Stimulated activated CD4-positive, alpha-beta T cell treated with anti-CD3 and anti-CD28 coated beads, TNF-alpha, amount 100 ng/mL, for 4 hours (primary cell): ENCODE results near the gene FLVCR1.
"Not testable (repeated sequence)": the region's sequence is repeated elsewhere in the genome, so short reads cannot be mapped to it uniquely, and the experiment has no call there.

Experiments used
- DNase-seq, 3 experiments: peaks; one replicate each; pipeline ENCODE4 v3.0.0-alpha.2; 2020; ENCODE audit warnings: low read depth in 3 of 3

FLVCR1 gene

DNA sequence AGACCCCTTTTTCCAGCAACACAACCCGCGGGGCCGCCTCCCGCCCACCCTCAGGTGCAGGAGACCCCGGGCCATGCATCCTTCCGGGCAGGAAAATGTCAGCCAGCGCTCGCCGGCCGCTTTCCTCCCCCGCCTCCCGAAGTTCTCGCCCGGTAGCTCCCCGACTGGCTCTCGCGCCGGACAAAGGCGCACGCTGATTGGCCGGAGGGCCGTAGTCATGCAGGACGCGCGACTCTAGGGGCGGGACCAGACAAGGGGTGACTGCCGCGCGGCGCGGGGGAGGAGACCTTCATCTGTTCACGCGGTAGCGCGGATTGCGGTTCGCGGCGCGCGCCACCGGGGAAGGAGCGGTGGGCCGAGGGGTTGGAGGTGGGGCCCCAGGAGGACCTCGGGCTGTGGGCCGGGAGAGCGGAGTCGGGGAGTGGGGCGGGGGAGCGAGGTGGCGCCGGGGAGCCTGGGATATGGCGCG, at the start of gene FLVCR1:
Gene FLVCR1, plus strand, starts transcription at position 284 of the 469 bp plus-strand sequence. Its CDS starts 178 bp downstream, at position 462.
- peak; percentile 76 to 83 (median 81) for DNase-seq

DNA sequence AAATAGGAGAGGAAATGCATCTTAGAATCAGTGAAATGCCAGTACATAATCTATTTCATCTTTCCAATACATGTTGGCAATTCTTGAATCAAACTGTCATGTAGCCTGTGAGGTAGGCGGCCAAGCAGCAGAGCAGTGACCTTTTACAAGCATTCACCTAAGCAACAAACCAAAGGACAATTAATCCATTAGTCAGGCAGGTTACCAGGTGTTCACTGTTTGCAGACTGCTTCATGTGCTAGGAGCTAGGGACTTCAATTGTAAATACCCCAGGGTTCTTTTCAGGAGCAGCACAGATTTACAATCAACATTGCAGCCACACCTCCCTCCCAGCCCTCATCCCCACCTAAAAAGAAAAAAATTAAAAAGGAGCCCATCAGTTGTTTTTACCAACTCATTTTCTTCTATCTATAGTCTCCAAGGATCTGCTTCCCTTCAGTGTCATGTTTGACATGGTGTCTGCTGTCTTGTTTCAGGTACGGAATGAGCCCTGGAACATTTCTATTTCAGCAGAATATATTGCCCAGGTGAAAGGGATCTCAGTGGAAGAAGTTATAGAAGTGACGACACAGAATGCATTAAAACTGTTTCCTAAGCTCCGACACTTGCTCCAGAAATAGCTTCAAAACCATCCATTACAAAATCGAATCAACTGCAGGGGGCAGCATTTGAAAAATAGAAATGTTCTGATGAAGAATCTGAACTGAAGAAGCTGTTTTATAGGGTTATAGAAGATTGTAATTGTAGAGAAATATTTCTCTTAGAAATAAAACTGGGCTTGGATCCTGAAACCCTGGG, 43.3 kb upstream of the FLVCR1 start:
- DNase-seq = no peak

DNA sequence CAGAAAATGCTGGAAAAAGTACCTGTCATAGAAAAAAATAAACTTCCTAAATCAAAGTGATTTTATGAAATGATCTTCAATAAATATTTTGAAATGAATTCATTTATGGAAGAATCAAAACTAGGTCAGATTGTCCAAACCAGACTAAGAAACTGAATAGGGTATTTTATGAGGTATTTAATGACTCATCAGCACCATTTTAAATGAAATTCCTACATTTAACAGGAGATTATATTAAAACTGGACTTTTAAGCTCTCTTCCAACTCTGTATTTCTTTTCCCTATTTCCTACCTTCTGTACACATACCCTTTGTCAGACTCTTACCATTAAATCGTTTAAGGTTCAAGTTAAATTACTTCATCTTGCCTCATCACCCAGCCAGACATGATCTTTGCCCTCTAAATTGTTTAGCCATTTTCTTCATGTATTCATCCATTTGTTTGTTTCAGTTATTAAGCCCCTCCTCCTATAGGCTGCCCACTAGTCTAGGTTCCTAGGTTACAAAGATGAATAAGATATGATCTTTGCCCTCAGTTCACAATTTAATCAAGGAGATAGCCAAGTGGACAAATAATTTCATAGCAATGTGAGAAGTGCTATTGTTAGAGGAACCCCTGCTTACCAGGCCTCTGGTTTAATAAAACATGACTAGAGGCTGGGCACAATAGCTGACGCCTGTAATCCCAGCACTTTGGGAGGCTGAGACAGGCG, 41.4 kb upstream of the FLVCR1 start:
- no peak for DNase-seq

DNA sequence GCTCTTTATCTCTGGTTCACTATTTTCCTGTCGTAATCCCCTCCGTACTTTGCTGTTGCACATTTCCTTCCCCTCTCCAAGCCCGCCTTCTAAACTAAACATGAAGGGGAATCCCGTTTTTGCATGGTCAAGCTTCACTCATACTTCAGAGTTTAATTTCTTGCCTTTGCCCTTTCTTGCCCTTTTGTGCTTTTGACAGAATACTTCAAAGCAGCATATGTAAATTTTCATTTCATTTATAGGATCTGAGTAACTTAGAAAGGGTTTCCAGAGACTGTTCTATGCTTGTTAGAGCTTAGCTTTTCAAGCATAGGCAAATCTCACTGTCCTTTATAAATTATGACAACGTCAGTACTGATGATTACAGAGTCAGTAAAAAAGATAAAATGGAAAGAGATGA, 38.3 kb upstream of the FLVCR1 start:
- no peak for DNase-seq

DNA sequence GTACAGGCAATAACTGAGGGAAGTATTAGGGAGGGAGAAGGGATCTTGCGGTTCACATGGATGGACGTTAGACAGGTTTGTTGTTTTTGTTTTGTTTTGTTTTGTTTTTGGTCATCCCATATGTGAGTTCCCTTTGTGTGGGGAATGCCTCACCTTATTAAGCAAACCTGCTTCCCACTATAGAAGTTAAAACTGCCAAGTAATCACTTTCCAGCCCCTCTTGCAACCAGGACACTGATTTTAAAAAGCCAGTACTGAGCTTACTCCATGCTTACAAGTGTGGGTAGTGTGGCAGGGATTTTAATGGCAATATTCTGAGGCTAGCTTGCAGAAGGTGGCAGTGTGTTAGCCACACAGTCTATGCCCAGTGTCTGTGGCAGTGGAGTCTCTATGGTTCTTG, 37.1 kb upstream of the FLVCR1 start:
- no peak for DNase-seq

DNA sequence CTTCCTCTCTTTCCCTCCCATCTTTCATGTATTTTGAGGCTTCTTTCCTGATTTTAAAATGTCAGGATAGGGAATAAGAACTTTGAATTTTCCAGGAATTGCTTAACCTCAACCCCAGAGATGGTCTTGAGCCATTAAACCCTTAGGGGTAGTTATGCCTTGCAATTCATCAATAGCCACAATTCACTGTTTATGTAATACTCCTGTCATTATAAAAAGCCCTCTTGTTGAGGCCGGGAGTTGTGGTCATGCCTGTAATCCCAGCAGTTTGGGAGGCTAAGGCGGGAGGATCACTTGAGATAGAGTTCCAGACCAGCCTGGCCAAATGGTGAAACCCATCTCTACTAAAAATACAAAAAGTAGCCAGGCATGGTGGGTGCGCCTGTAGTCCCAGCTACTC, 35.1 kb upstream of the FLVCR1 start:
- DNase-seq = no peak

DNA sequence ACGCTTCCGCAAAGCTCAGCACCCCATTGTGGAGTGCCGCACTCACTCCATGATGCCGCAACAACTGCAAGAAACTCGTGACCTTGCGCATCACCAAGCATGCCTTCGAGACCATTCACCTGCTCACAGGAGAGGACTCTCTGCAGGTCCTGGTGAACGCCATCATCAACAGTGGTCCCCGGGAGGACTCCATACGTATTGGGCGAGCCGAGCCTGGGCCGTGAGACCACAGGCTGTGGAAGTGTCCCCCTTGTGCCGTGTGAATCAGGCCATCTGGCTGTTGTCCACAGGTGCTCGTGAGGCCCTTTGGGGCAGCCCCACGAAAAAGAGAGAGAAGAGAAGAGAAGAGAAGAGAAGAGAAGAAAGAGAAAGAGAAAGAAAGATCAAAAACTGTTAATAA, 33.9 kb upstream of the FLVCR1 start:
- DNase-seq = no peak

DNA sequence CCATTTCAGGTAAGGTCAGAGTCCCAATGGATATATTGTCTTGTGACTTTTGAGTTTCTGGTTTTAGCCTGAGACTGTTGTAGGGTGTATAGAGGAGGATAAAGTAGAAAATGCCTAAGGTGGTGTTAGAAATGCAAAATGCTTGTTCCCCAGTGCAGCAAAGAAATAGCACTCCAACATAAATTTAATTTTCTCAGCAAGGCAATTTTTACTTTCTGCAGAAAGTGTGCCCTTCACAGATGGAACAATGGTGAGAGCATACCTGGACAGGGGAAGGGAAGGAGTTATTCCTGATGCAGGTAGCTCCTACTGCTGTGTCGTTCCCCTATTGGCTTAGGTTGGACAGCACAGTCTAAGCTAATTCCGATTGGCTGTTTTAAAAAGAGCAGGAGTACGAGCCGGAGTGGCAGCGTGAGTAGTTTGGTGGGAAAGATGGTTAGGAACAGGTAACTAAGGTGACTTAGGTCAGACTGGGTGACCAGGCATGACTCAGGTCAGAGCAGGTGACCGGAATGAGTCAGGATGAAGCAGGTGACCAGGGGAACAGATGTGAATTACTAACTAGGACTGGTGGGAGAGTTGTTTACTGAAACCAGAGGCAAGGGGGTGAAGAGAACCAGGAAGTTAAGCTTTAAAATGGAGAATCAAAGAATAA, 32.1 kb upstream of the FLVCR1 start:
- no peak for DNase-seq

DNA sequence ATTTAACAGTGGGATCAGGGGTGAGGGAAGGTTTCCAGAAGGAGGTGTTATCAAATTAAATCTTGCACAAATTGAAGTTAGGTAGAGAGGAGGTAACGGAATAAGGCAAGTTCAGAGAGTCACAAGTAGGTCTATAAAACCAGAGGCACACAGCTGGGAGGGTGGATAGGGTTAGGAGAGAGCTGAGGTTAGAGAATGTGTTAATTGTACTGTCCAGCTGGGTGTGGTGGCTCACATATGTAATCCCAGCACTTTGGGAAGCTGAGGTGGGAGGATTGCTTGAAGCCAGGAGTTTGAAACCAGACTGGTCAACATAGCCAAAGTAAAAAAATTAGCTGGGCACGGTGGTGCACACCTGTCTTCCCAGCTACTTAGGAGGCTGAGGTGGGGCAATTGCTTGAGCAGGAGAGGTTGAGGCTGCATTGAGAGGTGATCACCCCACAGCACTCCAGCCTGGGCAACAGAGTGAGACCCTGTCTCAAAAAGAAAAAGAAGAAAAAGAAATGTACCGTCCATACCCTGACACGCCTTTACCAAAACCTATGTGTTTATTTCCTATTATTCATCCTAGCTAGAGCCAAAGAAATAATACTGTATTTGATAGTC, 30.8 kb upstream of the FLVCR1 start:
- no peak for DNase-seq

DNA sequence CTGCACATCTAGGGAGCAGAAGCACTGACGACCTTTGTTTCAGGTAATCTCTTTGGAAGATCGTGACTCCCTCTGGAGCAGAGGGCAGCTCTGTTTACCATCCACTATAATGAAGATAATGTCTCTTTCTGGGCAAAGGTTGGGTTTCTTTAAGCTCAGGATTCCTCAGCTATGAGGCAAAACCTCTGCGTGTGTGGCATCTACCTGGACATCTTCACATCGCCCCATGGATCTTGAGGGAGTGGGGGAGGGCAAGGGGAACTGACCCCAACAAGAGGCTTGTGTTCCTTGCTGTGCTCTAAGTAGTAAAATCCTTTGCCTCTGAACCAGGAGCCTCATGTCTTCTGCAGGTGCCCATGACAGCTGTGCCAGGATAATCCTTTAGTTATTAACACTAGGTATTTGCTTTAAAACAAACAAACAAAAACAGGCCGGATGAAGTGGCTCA, 30.2 kb upstream of the FLVCR1 start:
- DNase-seq = no peak

DNA sequence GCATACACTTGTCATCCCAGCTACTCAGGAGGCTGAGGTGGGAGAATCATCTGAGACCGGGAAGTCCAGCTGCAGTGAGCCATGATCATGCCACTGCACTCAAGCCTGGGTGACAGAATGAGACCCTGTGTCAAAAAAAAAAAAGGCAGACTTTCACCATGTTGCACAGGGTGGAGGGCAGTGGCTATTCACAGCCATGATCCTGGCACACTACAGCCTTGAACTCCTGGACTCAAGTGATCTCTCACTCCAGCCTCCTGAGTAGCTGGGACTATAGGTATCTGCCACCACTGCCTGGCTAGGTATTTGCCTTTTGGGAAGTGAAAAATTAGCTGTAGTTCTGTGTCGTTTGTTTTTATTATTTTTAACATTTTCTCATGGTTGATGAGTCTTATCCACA, 29.7 kb upstream of the FLVCR1 start:
- no peak for DNase-seq

DNA sequence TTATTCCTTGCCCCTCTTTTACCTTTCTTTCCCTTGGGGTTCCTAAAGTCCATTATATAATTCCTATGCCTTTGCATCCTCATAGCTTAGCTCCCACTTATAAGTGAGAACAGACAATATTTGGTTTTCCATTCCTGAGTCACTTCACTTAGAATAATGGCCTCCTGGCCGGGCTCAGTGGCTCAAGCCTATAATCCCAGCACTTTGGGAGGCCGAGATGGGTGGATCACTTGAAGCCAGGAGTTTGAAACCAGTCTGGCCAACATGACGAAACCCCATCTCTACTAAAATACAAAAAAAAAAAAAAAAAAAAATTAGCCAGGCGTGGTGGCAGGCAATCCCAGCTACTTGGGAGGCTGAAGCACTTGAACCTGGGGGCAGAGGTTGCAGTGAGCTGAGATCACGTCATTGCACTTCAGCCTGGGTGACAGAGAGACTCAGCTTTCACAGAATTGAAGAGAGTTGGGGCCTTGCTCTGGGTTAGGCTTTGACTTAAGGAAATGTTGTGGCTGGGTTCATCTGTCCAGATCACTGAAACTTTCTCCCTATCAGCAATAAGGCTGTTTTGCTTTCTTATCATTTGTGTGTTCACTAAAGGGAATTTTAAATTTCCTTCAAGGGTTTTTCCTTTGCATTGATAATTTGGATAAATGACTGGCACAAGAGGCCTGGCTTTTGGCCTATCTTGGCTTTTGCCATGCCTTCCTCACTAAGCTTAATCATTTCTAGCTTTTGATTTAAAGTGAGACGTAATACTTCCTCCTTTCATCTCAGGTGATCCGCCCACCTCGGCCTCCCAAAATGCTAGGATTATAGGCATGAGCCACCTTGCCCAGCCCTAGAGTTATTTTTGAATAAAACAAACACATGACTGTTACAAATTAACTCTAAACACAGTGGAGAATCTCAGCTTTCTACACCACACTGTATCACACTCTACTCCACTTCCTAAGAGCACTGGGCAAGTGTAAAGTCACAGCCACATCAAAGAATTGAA, 24.6 kb upstream of the FLVCR1 start:
- not testable (repeated sequence) for DNase-seq

DNA sequence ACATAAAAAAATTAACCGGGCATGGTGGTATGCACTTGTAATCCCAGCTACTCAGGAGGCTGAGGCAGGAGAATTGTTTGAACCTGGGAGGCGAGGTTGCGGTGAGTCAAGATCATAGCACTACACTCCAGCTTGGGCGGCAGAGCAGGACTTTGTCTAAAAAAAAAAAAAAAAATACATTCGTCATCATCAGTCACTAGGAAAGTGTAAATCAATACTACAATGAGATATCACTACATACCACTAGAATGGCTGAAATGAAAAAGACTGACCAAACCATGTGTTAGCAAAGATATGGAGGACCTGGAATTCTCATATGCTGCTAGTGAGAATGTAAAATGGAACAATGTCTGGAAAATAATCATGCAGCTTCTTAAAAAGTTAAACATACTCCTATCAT, 19.9 kb upstream of the FLVCR1 start:
- no peak for DNase-seq

DNA sequence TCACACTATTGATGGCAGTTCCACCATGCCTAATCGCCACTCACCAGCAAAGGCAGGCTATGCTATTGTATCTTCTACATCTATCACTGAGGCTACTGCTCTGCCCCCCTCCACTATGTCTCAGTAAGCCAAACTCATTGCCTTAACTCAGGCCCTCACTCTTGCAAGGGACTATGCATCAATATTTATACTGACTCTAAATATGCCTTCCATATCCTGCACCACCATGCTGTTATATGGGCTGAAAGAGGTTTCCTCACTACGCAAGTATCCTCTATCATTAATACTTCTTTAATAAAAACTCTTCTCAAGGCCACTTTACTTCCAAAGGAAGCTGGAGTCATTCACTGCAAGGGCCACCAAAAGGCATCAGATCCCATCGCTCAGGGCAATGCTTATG, 13.6 kb upstream of the FLVCR1 start:
- DNase-seq = not testable (repeated sequence)

DNA sequence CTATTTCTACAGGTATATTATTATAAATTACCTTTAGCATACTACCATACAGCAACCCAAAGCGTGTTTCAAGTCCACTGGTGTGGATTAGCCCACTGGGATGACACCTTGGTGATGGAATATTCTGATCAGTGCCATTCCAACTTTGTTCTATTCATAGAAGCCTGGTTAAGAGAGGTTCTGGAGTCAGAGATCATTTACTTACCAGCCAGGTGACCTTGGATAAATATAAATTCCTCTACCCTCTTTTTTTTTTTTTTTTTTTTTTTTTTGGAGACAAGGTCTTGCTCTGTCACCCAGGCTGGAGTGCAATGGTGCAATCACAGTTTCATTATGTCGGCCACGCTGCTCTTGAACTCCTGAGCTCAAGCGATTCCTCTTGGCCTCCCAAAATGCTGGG, 10.5 kb upstream of the FLVCR1 start, which contains the start of gene SPATA45:
Gene SPATA45, minus strand, starts transcription at position 101 of the 400 bp plus-strand sequence. CDS start 11,500 bp downstream, outside the sequence.
- DNase-seq = no peak

DNA sequence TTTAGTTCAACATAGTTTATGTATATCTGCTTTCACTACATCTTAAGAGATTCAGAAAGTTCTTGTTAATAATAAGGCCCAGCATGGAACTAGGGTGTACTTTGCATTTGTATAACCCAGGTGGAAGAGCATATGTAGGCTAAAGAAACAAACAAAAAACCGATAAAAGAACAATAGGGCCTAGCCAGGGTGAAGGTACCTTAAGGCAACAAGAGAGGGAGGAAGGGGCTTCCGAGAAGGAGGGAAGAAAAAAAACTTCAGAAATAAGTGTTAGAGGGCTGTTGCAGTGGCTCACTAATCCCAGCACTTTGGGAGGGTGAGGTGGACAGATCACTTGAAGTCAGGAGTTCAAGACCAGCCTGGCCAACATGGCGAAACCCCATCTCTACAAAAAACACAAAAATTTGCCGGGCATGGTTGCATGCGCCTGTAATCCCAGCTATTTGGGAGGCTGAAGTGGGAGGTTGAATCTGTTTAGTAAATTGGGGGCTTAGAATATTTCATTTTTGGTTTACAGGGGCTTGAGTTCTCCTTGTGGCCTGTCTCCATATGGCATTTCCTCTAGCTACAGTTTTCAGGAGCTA, 5.9 kb upstream of the FLVCR1 start:
- DNase-seq = no peak

DNA sequence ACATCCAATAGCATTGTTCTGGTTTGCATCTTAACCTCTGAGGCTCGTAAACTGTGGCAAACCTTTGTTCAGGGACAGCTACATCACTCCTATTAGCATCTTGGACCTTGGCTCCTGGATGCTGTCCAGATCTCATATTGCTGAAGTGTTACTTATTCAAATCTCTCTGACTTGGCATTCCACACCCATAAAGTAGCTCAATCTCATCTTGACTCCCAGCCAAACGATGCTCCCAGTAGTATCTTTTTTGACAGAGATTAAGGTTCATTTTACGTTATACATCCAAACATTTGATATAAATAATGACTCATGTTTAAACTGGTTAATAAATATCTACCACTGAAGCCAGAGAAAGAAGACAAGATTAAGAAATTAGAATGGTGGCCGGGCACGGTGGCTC, 4.4 kb upstream of the FLVCR1 start:
- no peak for DNase-seq

DNA sequence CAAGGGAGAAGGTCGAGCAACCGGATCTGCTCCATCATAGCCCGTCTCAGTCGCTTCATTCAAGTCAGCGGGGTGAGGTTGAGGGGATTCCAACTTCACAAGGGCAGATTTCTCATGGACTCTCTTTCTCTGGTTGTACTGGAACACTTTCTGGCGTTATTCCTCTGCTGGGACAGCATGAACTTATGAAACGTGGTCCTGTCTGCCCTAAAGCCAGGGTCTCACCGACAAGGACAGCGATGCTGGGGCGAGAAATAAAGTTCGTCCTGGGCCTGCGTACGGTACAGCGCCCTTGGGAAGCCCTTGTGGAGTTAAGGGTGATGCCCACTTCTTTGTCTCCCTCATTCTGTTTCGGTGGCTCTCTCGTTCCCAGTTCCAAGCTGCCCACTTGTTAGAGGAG, 1.3 kb upstream of the FLVCR1 start:
- no peak for DNase-seq

DNA sequence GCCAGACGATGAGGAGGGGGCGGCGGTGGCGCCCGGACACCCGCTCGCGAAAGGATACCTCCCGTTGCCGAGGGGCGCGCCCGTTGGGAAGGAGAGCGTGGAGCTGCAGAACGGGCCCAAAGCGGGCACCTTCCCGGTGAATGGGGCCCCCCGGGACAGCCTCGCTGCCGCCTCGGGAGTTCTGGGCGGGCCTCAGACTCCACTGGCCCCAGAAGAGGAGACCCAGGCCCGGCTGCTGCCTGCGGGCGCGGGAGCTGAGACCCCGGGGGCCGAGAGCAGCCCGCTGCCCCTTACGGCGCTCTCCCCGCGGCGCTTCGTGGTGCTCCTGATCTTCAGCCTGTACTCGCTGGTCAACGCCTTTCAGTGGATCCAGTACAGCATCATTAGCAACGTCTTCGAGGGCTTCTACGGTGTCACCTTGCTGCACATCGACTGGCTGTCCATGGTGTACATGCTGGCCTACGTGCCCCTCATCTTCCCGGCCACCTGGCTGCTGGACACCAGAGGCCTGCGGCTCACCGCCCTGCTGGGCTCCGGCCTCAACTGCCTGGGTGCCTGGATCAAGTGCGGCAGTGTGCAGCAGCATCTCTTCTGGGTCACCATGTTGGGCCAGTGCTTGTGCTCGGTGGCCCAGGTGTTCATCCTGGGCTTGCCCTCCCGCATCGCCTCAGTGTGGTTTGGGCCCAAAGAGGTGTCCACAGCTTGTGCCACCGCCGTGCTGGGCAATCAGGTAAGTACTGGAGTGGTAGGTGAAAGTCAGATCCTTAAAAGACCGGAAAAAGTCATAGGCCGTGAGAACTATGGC, 588 bp downstream of the FLVCR1 start:
- no peak for DNase-seq
